Measurements from ENCODE around the gene NRG2. TPM values are rescaled to one million over a fixed set of nuclear protein-coding genes. Genes with fewer than 3 reads are reported as not detected.

The NRG2 gene
- total RNA-seq, 2 experiments from 2014 or later = 0.08 to 0.17 TPM

GRCh38 chr5:139863361-139863760 is 179.7 kb downstream of the NRG2 start:
- Histone ChIP-seq H3K27me3 (ENCODE audit: control insufficient read depth in 1 of 2, insufficient read depth in 2 of 2, low read length in 2 of 2) (peaks cover 6 to 9% of the 10 kb centered on the region in 2 experiments), H3K9me3 (ENCODE audit: control insufficient read depth in 1 of 2, insufficient read depth in 1 of 2, low read length in 2 of 2) (no peaks in the 10 kb centered on the region), H3K4me1 (ENCODE audit: insufficient read depth, low read length) (no peaks in the 10 kb centered on the region), H3K4me3 (ENCODE audit: low read length) (no peak overlapping the region), H3K36me3 (ENCODE audit: insufficient read depth, low read length) (no peaks in the 10 kb centered on the region), H3K27ac (ENCODE audit: low read depth in 1 of 2, low read length in 2 of 2) (no peak overlapping the region)
- TF ChIP-seq CTCF (IDR thresholded peaks at IDR 0.05) = no peak
- ChIA-PET POLR2A (no interaction called here), CTCF (interaction anchor here (1.6 kb wide), 1 partner anchor 105 kb away, joined by 5 read pairs; no protein-coding TSS in a partner anchor)
- intact Hi-C loops (cut with DNase I, micrococcal nuclease) = no loop called here
- Mint-ChIP-seq H3K27ac (no peak overlapping the region), H3K9me3 (no peaks in the 10 kb centered on the region), H3K36me3 (ENCODE audit: low read depth) (no peaks in the 10 kb centered on the region), H3K27me3 (peaks cover 3% of the 10 kb centered on the region), H3K4me3 (no peak overlapping the region), H3K4me1 (ENCODE audit: low read depth) (no peaks in the 10 kb centered on the region)
- DNase-seq = no peak
- ATAC-seq (ENCODE audit: poor library complexity) = no peak

DNA sequence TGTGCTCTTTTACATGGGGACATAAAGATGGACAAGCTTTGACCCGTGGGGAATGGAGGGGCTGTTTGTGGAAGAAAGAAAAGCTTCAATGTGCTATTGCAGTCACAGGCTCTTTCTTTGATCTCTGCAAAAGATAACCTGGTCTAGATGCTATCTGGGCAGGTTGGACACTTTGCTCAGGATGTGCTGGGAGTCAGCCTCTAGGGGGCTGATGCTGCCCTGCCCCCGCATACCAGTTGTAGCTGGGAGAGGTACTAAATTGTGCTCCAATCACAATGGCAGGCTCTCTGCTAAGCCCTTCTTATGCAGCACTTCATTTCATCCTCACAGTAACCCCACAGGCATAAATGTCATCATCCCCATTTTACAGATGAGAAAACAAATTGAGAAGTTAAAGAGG is 180.3 kb downstream of the NRG2 start:
- H3K27ac ChIP-seq (ENCODE audit: low read depth in 1 of 2, low read length in 2 of 2) = no peak overlapping the region
- Mint-ChIP-seq H3K36me3 (ENCODE audit: low read depth) (no peaks in the 10 kb centered on the region), H3K9me3 (no peaks in the 10 kb centered on the region), H3K27ac (no peak overlapping the region), H3K27me3 (peaks cover 3% of the 10 kb centered on the region), H3K4me1 (ENCODE audit: low read depth) (no peaks in the 10 kb centered on the region), H3K4me3 (no peak overlapping the region)
- no peaks in the 10 kb centered on the region for H3K9me3 ChIP-seq (ENCODE audit: control insufficient read depth in 1 of 2, insufficient read depth in 1 of 2, low read length in 2 of 2)
- no peaks in the 10 kb centered on the region for H3K4me1 ChIP-seq (ENCODE audit: insufficient read depth, low read length)
- peaks cover 6 to 9% of the 10 kb centered on the region in 2 experiments for H3K27me3 ChIP-seq (ENCODE audit: control insufficient read depth in 1 of 2, insufficient read depth in 2 of 2, low read length in 2 of 2)
- H3K36me3 ChIP-seq (ENCODE audit: insufficient read depth, low read length) = no peaks in the 10 kb centered on the region
- ChIA-PET CTCF (no interaction called here), POLR2A (no interaction called here)
- no peak for TF ChIP-seq CTCF (IDR thresholded peaks at IDR 0.05)
- no peak overlapping the region for H3K4me3 ChIP-seq (ENCODE audit: low read length)
- DNase-seq (no peak), ATAC-seq (ENCODE audit: poor library complexity) (no peak)
- intact Hi-C loops (cut with DNase I, micrococcal nuclease) = no loop called here

DNA sequence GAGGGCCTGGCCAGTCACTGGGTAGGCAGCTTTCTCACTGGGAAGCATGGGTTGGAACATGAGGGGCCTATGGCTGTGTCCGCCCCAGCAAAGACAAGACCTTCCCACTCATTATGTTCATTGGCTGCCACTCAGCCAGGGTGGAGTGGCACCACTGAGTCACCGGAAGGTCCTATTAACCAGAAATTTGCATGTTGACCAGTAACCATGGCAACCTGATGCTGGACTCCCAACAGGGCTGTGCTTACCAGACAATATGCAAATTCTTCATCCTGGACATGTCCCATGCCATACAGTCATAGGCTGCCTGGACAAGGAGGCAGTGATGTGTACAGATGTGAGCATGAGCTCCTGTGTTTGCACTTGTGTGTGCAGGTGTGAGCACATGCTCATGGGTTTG is 180.8 kb downstream of the NRG2 start:
- intact Hi-C loops (cut with DNase I, micrococcal nuclease) = no loop called here
- Histone ChIP-seq H3K27me3 (ENCODE audit: control insufficient read depth in 1 of 2, insufficient read depth in 2 of 2, low read length in 2 of 2) (peaks cover 6 to 9% of the 10 kb centered on the region in 2 experiments), H3K9me3 (ENCODE audit: control insufficient read depth in 1 of 2, insufficient read depth in 1 of 2, low read length in 2 of 2) (no peaks in the 10 kb centered on the region), H3K4me1 (ENCODE audit: insufficient read depth, low read length) (no peaks in the 10 kb centered on the region), H3K27ac (ENCODE audit: low read depth in 1 of 2, low read length in 2 of 2) (no peak overlapping the region), H3K36me3 (ENCODE audit: insufficient read depth, low read length) (no peaks in the 10 kb centered on the region), H3K4me3 (ENCODE audit: low read length) (no peak overlapping the region)
- no peak for ATAC-seq (ENCODE audit: poor library complexity)
- no peak for DNase-seq
- ChIA-PET CTCF (no interaction called here), POLR2A (no interaction called here)
- Mint-ChIP-seq H3K36me3 (ENCODE audit: low read depth) (no peaks in the 10 kb centered on the region), H3K4me3 (no peak overlapping the region), H3K9me3 (no peaks in the 10 kb centered on the region), H3K4me1 (ENCODE audit: low read depth) (no peaks in the 10 kb centered on the region), H3K27me3 (peaks cover 3% of the 10 kb centered on the region), H3K27ac (no peak overlapping the region)
- no peak for TF ChIP-seq CTCF (IDR thresholded peaks at IDR 0.05)
